ENCODE results near the gene CYP3A4.
A peak's percentile ranks its signal among the peaks of the same experiment; 100 is the strongest.
"Not testable (repeated sequence)": the region's sequence is repeated elsewhere in the genome, so short reads cannot be mapped to it uniquely, and the experiment has no call there.

Gene CYP3A4

DNA sequence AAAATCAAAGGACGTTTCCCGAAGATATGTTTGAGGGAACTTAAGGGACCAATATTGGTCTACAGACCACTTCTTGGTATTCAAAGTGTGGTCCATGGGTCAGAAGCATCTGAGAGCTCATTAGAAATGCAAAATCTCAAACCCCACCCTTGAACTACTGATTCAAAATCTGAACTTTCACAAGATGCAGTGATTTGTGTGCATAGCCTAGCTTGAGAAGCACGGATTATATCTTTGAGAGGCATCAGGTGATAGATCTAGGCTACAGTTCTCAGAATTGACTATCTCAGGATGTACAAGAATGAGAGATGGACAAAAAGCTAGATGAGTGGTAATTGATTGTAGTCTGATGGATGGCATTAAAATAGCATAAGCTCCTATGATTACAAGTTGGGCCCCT, 19.5 kb downstream of the CYP3A4 start:
- no peaks in the 10 kb centered on the region for H3K36me3 ChIP-seq
- H3K27me3 ChIP-seq, result peaks cover 63% of the 10 kb centered on the region
- no peaks in the 10 kb centered on the region for H3K9me3 ChIP-seq
- no peak overlapping the region for H3K9ac ChIP-seq
- H4K20me1 ChIP-seq, result peaks cover 17% of the 10 kb centered on the region; the same call in 1 of the 2 replicates
- H3K4me3 ChIP-seq, result no peak overlapping the region
- no peak for TF ChIP-seq Cebpa-rat (IDR thresholded peaks at IDR 0.05)
- no peak overlapping the region for H3K4me2 ChIP-seq
- H3K27ac ChIP-seq, result no peak overlapping the region
- peaks cover 23% of the 10 kb centered on the region for H3K4me1 ChIP-seq

DNA sequence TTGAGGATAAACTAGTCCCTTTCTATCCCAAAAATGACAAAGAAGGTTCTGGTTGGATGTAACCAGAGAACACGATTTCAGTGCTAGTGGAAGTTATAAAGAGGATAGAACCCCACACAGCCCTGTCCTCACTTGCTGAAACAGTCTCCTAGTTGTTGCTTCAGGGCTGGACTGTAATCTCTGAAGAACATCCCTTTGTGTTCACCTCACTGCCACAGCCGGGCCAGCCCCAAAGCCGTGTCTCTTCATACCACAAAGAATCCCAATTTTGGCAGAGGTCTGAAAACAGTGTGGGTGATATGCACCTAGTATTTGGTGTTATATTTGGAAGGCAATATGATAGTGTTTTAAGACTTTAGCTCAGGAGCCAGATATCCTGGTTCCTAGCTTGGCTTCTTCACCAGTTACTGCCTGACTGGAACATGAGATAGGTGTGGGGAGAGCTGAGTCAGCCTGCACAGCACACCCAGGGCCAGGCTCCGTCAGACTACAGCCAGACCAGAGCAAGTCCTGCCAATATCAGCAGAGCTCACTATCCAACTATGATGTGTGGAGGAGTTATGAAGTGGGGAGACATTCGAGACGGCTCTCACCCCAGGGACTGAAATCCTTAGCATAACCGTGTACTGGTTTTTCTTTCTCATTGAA, 21.2 kb downstream of the CYP3A4 start:
- peaks cover 17% of the 10 kb centered on the region; the same call in 1 of the 2 replicates for H4K20me1 ChIP-seq
- H3K4me1 ChIP-seq, result peaks cover 11% of the 10 kb centered on the region
- no peak overlapping the region for H3K9ac ChIP-seq
- no peak overlapping the region for H3K4me2 ChIP-seq
- peaks cover 51% of the 10 kb centered on the region for H3K27me3 ChIP-seq
- no peak for TF ChIP-seq Cebpa-rat (IDR thresholded peaks at IDR 0.05)
- no peak overlapping the region for H3K27ac ChIP-seq
- no peak overlapping the region for H3K4me3 ChIP-seq
- H3K36me3 ChIP-seq, result no peaks in the 10 kb centered on the region
- no peaks in the 10 kb centered on the region for H3K9me3 ChIP-seq

DNA sequence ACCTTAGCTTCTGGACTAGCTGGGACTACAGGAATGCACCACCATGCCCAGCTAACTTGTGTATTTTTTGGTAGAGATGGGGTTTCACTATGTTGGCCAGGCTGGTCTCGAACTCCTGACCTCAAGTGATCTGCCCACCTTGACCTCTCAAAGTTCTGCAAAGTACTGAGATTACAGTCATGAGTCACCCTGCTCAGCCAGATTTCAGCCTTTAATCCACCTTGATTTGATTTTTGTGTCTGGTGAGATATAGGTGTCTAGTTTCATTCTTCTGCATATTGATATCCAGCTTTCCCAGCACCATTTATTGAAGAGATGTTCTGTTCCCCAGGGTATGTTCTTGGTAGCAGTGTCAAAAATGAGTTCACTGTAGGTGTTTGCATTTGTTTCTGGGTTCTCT, 28.9 kb downstream of the CYP3A4 start:
- Histone ChIP-seq H3K9me3 (no peaks in the 10 kb centered on the region), H3K4me3 (no peak overlapping the region), H3K4me1 (no peaks in the 10 kb centered on the region), H4K20me1 (no peaks in the 10 kb centered on the region), H3K36me3 (no peaks in the 10 kb centered on the region), H3K27me3 (no peaks in the 10 kb centered on the region), H3K9ac (no peak overlapping the region), H3K4me2 (no peak overlapping the region), H3K27ac (no peak overlapping the region)
- TF ChIP-seq Cebpa-rat (IDR thresholded peaks at IDR 0.05), result no peak

DNA sequence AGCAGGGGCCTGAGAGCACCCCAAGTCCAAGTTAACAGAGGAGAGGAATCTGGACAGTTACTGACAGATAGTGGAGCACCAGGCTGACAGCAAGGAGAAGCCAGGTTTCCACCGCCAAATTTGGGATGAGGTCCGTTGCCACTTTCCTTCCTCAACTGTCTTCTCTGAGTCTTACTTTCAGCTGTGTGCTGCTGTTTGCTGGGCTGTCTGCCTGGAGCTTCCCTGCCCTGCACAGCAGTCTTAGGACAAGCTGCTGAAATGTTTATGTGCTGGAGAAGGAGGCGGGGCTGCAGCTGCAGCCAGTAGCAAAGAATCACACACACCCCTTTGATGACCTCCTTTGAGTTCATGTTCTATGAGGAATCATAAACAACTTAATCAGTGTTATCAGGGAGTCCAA, 31.6 kb downstream of the CYP3A4 start:
- Histone ChIP-seq H3K9ac (no peak overlapping the region), H3K9me3 (no peaks in the 10 kb centered on the region), H4K20me1 (no peaks in the 10 kb centered on the region), H3K4me1 (no peaks in the 10 kb centered on the region; the same call in 1 of the 2 replicates), H3K4me2 (no peak overlapping the region), H3K27ac (no peak overlapping the region), H3K27me3 (no peaks in the 10 kb centered on the region), H3K36me3 (no peaks in the 10 kb centered on the region), H3K4me3 (no peak overlapping the region)
- no peak for TF ChIP-seq Cebpa-rat (IDR thresholded peaks at IDR 0.05)

DNA sequence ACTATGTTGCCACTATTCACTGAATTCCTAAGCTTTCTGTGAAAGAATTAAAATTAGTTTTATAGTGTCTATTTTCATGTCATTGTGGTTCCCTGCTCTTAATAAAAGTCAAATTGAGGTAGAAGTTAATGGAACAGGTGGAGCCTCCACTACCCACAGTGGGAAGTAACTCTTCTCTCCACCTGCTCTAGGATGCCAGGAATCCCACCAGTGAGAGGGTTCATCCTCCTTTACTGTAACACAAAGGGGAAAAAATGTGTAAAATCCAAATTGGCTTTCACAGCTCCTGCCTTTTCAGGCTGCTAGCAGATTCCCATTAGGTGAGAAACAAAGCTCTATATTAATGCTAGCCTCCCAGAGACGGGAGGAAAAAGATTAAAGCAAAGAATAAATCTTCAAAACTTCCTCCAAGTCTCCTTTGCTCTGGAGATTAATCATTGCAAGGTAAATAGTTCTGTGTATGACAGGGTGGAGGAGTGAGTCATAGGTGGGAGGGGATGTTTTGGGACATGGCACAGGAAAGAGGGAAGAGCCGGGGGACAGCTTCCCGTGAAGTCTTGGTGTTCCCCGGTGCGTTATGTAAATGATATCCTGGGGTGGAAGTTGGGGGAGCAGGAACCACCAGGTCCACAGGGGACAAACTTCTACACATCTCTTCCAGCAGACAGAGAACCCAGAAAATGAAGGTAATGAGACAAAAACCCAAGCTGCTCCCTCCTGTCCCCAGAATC, 32.5 kb downstream of the CYP3A4 start:
- not testable (repeated sequence) for H3K4me3 ChIP-seq, H3K4me1 ChIP-seq, H3K27ac ChIP-seq, H3K36me3 ChIP-seq, H3K27me3 ChIP-seq, H3K4me2 ChIP-seq, H4K20me1 ChIP-seq, H3K9me3 ChIP-seq, H3K9ac ChIP-seq

DNA sequence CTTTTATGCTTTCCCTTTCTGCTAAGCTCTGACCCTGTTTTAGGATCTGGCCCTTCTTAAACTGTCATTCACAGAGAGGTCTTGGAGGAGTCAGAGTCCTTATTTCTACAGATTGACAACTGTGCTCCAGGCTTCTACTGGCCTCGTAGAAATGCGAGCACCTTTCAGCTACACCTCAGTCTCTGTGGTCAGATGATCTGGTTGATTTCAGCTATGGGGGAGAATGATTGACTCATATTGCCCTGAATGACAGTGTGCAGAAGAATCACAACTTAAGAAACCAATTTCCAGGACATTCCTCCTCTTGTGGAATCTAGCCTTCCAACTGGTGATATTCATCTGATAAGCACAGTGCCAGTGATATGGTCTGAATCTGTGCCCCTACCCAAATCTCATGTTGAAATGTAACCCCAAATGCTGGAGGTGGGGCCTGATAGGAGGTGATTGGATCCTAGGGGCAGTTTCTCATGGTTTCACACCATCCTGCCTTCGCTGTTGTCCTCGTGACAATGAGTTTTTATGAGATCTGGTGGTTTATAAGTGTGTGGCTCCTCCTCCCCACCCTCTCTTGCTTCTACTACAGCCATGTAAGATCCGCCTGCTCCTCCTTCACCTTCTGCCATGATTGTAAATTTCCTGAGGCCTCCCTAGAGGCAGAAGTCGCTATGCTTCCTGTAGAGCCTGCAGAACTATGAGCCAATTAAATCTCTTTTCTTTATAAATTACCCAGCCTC, 35.0 kb downstream of the CYP3A4 start:
- Histone ChIP-seq H4K20me1 (no peaks in the 10 kb centered on the region), H3K4me1 (peaks cover 4% of the 10 kb centered on the region; the same call in 1 of the 2 replicates), H3K27ac (no peak overlapping the region), H3K36me3 (no peaks in the 10 kb centered on the region), H3K4me2 (peak overlapping the region; percentile 22; the same call in 1 of the 2 replicates), H3K27me3 (no peaks in the 10 kb centered on the region), H3K9me3 (peaks cover 12% of the 10 kb centered on the region; the same call in 1 of the 2 replicates), H3K9ac (no peak overlapping the region), H3K4me3 (no peak overlapping the region)
- TF ChIP-seq Cebpa-rat (IDR thresholded peaks at IDR 0.05), result no peak

DNA sequence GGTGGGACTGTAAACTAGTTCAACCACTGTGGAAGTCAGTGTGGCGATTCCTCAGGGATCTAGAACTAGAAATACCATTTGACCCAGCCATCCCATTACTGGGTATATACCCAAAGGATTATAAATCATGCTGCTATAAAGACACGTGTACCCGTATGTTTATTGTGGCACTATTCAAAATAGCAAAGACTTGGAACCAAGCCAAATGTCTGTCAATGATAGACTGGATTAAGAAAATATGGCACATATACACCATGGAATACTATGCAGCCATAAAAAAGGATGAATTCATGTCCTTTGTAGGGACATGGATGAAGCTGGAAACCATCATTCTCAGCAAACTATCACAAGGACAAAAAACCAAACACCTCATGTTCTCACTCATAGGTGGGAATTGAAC, 37.1 kb downstream of the CYP3A4 start:
- H3K9ac ChIP-seq, H3K36me3 ChIP-seq, H3K4me1 ChIP-seq, H3K27ac ChIP-seq, H3K27me3 ChIP-seq, H3K4me2 ChIP-seq, H4K20me1 ChIP-seq, H3K4me3 ChIP-seq: not testable (repeated sequence)
- H3K9me3 ChIP-seq, result peaks cover 12% of the 10 kb centered on the region; the same call in 1 of the 2 replicates

DNA sequence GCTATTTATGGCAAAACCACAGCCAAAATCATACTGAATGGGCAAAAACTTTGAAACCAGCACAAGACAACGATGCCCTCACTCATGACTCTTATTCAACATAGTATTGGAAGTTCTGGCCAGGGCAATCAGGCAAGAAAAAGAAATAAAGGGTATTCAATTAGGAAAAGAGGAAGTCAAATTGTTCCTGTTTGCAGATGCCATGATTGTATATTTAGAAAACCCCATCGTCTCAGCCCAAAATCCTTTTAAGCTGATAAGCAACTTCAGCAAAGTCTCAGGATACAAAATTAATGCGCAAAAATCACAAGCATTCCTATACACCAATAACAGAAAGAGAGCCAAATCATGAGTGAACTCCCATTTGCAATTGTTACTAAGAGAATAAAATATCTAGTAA, 38.6 kb downstream of the CYP3A4 start:
- not testable (repeated sequence) for H3K9ac ChIP-seq, H3K27me3 ChIP-seq, H3K36me3 ChIP-seq, H4K20me1 ChIP-seq, H3K27ac ChIP-seq, H3K4me3 ChIP-seq, H3K4me1 ChIP-seq, H3K4me2 ChIP-seq
- peaks cover 12% of the 10 kb centered on the region; the same call in 1 of the 2 replicates for H3K9me3 ChIP-seq

DNA sequence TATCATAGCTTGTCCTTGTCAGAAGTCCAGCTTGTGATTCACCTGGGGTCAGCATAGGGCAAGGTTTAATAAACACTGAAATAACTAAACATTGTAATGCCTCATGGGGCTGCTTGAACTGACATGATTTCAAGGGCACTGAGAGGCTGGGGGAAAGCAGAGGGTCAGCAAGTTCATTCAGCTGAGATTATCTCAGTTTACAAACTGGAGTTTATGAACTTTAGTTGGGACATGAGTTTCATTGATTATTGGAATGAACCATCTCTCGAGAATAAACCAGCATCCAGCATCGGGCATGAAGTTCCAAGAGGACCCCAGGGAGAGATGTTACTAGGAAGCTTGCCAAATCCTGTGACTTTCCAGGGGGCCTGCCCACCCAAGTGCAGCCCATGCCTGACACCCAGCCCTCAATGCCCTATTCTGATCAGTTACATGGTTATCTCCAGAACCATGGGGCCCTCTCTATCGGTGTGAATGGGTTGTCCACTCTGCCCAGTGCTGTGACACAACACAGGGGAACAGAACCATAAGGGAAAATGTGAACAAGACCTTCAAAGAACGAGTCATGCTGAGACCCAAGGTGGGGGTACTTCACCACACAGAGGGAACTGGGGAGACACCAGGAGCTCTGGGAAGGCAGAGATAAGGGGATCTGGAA, 41.1 kb downstream of the CYP3A4 start:
- 0 out of 2 replicates have a peak, but pooled peaks cover 4% of the 10 kb centered on the region for H3K4me1 ChIP-seq
- H3K4me2 ChIP-seq, result no peak overlapping the region
- no peak overlapping the region for H3K9ac ChIP-seq
- no peak for TF ChIP-seq Cebpa-rat (IDR thresholded peaks at IDR 0.05)
- H3K27me3 ChIP-seq, result no peaks in the 10 kb centered on the region
- H3K36me3 ChIP-seq, result no peaks in the 10 kb centered on the region
- H3K27ac ChIP-seq, result no peak overlapping the region
- peaks cover 12% of the 10 kb centered on the region; the same call in 1 of the 2 replicates for H3K9me3 ChIP-seq
- H3K4me3 ChIP-seq, result no peak overlapping the region
- H4K20me1 ChIP-seq, result no peaks in the 10 kb centered on the region

DNA sequence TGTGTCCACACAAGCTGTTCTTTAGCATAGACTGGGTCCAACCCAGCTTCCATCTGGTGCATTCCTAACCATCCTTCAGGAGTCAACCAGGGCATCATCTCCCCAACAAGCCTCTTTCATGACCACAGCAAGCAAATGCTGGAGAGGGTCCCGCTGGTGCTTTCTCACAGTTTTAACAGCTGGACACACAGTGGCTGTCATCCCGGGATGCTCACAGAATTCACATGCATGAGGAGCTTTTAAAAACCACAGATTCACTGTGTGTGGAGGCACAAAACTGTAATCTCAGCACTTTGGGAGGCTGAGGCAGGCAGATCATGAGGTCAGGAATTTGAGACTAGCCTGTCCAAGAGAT, 42.6 kb downstream of the CYP3A4 start:
- Histone ChIP-seq H3K36me3 (no peaks in the 10 kb centered on the region), H3K9me3 (peaks cover 12% of the 10 kb centered on the region; the same call in 1 of the 2 replicates), H3K4me2 (no peak overlapping the region), H3K4me1 (0 out of 2 replicates have a peak, but pooled peaks cover 4% of the 10 kb centered on the region), H4K20me1 (no peaks in the 10 kb centered on the region), H3K27me3 (no peaks in the 10 kb centered on the region), H3K27ac (no peak overlapping the region), H3K4me3 (no peak overlapping the region), H3K9ac (no peak overlapping the region)
- no peak for TF ChIP-seq Cebpa-rat (IDR thresholded peaks at IDR 0.05)

All from BLaER1 (cell line).